ENCODE data around the gene PUS10. TPM values are rescaled to one million over a fixed set of nuclear protein-coding genes. Genes with fewer than 3 reads are reported as not detected.

The PUS10 gene
- total RNA-seq, result 10 to 100 TPM in 1 of 3 donors, 1 to 10 TPM in 2; 8.2 to 16.2 (median 9.3) TPM

GRCh38 chr2:61017556-61018317 is at the start of gene PUS10, which contains the start of gene PEX13:
TSS of gene PUS10 (minus strand) at chr2:61018255. CDS start at chr2:61011890, 6,365 bp downstream.
TSS of gene PEX13 (plus strand) at chr2:61017720. CDS start at chr2:61017760, 40 bp downstream.
- intact Hi-C loops (cut with DNase I; ENCODE audit: low total_unique reads), result no loop called here
- Histone ChIP-seq H3K9me3 (peaks cover 0 to 5% of the 10 kb centered on the region in 2 donors), H3K4me3 (peak within 1 kb of the TSS; percentile 89 to 95 (median 91)), H3K27ac (peak within 1 kb of the TSS; percentile 95 to 97), H3K27me3 (no peaks in the 10 kb centered on the region), H3K4me1 (peaks cover 0 to 8% of the 10 kb centered on the region in 2 donors), H3K36me3 (no peaks in the 10 kb centered on the region)
- TF ChIP-seq, protein P1, sequence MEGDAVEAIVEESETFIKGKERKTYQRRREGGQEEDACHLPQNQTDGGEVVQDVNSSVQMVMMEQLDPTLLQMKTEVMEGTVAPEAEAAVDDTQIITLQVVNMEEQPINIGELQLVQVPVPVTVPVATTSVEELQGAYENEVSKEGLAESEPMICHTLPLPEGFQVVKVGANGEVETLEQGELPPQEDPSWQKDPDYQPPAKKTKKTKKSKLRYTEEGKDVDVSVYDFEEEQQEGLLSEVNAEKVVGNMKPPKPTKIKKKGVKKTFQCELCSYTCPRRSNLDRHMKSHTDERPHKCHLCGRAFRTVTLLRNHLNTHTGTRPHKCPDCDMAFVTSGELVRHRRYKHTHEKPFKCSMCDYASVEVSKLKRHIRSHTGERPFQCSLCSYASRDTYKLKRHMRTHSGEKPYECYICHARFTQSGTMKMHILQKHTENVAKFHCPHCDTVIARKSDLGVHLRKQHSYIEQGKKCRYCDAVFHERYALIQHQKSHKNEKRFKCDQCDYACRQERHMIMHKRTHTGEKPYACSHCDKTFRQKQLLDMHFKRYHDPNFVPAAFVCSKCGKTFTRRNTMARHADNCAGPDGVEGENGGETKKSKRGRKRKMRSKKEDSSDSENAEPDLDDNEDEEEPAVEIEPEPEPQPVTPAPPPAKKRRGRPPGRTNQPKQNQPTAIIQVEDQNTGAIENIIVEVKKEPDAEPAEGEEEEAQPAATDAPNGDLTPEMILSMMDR (IDR thresholded peaks at IDR 0.05), result no peak
- peak; percentile 32 for TF ChIP-seq POLR2A (IDR thresholded peaks at IDR 0.05)
- peak; percentile 62 to 75 for DNase-seq (ENCODE audit: low spot score in 2 of 2)

GRCh38 chr2:61065714-61066709 is 48.0 kb upstream of the PUS10 start, which contains the start of gene SANBR:
TSS of gene SANBR (plus strand) at chr2:61065871. CDS start at chr2:61070351, 4,480 bp downstream.
- H3K9me3 ChIP-seq, result no peaks in the 10 kb centered on the region
- DNase-seq (ENCODE audit: low spot score in 2 of 2), result peak; percentile 60 to 79
- peak within 1 kb of the TSS; percentile 56 to 85 for H3K27ac ChIP-seq
- H3K4me1 ChIP-seq, result no peaks in the 10 kb centered on the region
- no peak for TF ChIP-seq POLR2AphosphoS5 (IDR thresholded peaks at IDR 0.05)
- TF ChIP-seq, protein P1 (IDR thresholded peaks at IDR 0.05), result no peak
- TF ChIP-seq POLR2A (IDR thresholded peaks at IDR 0.05), result no peak
- H3K27me3 ChIP-seq, result no peaks in the 10 kb centered on the region
- H3K36me3 ChIP-seq, result no peaks in the 10 kb centered on the region
- intact Hi-C loops (cut with DNase I; ENCODE audit: low total_unique reads), result no loop called here
- H3K4me3 ChIP-seq, result peak within 1 kb of the TSS; percentile 80 to 94 (median 91)

GRCh38 chr2:61059382-61059781 is 41.3 kb upstream of the PUS10 start:
- Histone ChIP-seq H3K36me3 (no peaks in the 10 kb centered on the region), H3K27me3 (no peaks in the 10 kb centered on the region), H3K9me3 (no peaks in the 10 kb centered on the region), H3K4me1 (no peaks in the 10 kb centered on the region), H3K27ac (no peak overlapping the region), H3K4me3 (no peak overlapping the region)
- no peak for DNase-seq (ENCODE audit: low spot score in 2 of 2)
- TF ChIP-seq, protein P1 (IDR thresholded peaks at IDR 0.05), result no peak
- TF ChIP-seq POLR2AphosphoS5 (IDR thresholded peaks at IDR 0.05) (no peak), POLR2A (IDR thresholded peaks at IDR 0.05) (no peak)
- intact Hi-C loops (cut with DNase I; ENCODE audit: low total_unique reads), result no loop called here

DNA sequence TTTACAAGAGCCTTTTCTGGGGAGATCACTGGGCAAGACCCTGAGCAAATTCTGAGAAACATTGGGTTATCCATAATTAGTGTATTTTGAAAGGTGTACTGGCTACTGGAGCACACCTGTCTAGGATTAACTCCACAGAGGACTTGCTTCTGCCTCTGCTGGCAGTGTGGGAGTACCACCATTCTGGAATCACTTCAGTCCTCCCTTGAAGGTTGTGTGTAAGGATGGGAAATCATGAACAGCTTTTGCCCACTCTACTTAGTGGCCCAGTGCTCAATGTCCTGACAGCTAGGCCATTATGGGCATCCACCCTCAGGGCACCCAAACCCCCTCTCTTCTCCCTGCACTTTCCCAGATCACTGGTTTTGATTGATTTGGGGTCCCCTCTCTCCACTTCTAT is 39.5 kb upstream of the PUS10 start:
- intact Hi-C loops (cut with DNase I; ENCODE audit: low total_unique reads), result no loop called here
- no peak for DNase-seq (ENCODE audit: low spot score in 2 of 2)
- TF ChIP-seq POLR2A (IDR thresholded peaks at IDR 0.05), result no peak
- TF ChIP-seq, protein P1 (IDR thresholded peaks at IDR 0.05), result no peak
- no peak for TF ChIP-seq POLR2AphosphoS5 (IDR thresholded peaks at IDR 0.05)
- Histone ChIP-seq H3K27me3 (no peaks in the 10 kb centered on the region), H3K36me3 (no peaks in the 10 kb centered on the region), H3K27ac (no peak overlapping the region), H3K4me1 (no peaks in the 10 kb centered on the region), H3K4me3 (no peak overlapping the region), H3K9me3 (no peaks in the 10 kb centered on the region)
